Measurements from ENCODE around the gene CDKAL1. TPM values are rescaled to one million over a fixed set of nuclear protein-coding genes. Genes with fewer than 3 reads are reported as not detected.
"Not testable (repeated sequence)": the region's sequence is repeated elsewhere in the genome, so short reads cannot be mapped to it uniquely, and the experiment has no call there.

The CDKAL1 gene
- total RNA-seq, 4 donors from 2014 or later: 10.3 to 11.2 (median 10.5) TPM

GRCh38 chr6:20830576-20830975 lies 296.3 kb downstream of the CDKAL1 start:
- Histone ChIP-seq H3K27me3 (no peaks in the 10 kb centered on the region), H3K27ac (replicated peaks in 1 of 4) (no peak overlapping the region), H3K4me1 (peaks cover 0 to 4% (median 1%) of the 10 kb centered on the region in 4 donors), H3K36me3 (no peaks in the 10 kb centered on the region), H3K9me3 (no peaks in the 10 kb centered on the region), H3K4me3 (no peak overlapping the region)
- no peak for DNase-seq (ENCODE audit: extremely low spot score)
- intact Hi-C loops (cut with DNase I): no loop called here
- TF ChIP-seq EP300 (IDR thresholded peaks at IDR 0.05) (no peak), POLR2AphosphoS5 (IDR thresholded peaks at IDR 0.05) (no peak), CTCF (IDR thresholded peaks at IDR 0.05) (no peak), POLR2A (IDR thresholded peaks at IDR 0.05; ENCODE audit: low read depth) (no peak)
- WGBS: 97% methylated on average over 1 of the region's 1 CpG

GRCh38 chr6:20831251-20831650 lies 297.0 kb downstream of the CDKAL1 start:
- DNase-seq (ENCODE audit: extremely low spot score); H3K4me3 ChIP-seq; intact Hi-C loops (cut with DNase I); H3K4me1 ChIP-seq; H3K27me3 ChIP-seq; H3K9me3 ChIP-seq; H3K36me3 ChIP-seq; H3K27ac ChIP-seq (replicated peaks in 1 of 4): not testable (repeated sequence)
- WGBS: 98% methylated on average over 7 of the region's 7 CpGs

GRCh38 chr6:20833881-20834515 lies 299.7 kb downstream of the CDKAL1 start:
- no peak for DNase-seq (ENCODE audit: extremely low spot score)
- H3K9me3 ChIP-seq: no peaks in the 10 kb centered on the region
- intact Hi-C loops (cut with DNase I): no loop called here
- H3K36me3 ChIP-seq: no peaks in the 10 kb centered on the region
- WGBS: 79% methylated on average over 8 of the region's 8 CpGs
- H3K27me3 ChIP-seq: no peaks in the 10 kb centered on the region
- no peak overlapping the region for H3K27ac ChIP-seq (replicated peaks in 1 of 4)
- no peak for TF ChIP-seq POLR2AphosphoS5 (IDR thresholded peaks at IDR 0.05)
- TF ChIP-seq CTCF (IDR thresholded peaks at IDR 0.05): no peak
- no peak for TF ChIP-seq EP300 (IDR thresholded peaks at IDR 0.05)
- TF ChIP-seq POLR2A (IDR thresholded peaks at IDR 0.05; ENCODE audit: low read depth): no peak
- no peaks in the 10 kb centered on the region for H3K4me1 ChIP-seq
- no peak overlapping the region for H3K4me3 ChIP-seq

- Histone ChIP-seq H3K9me3 (no peaks in the 10 kb centered on the region), H3K4me3 (no peak overlapping the region), H3K36me3 (no peaks in the 10 kb centered on the region), H3K27me3 (no peaks in the 10 kb centered on the region), H3K4me1 (no peaks in the 10 kb centered on the region), H3K27ac (replicated peaks in 1 of 4) (no peak overlapping the region)
- no peak for DNase-seq (ENCODE audit: extremely low spot score)
- TF ChIP-seq EP300 (IDR thresholded peaks at IDR 0.05): no peak
- no peak for TF ChIP-seq POLR2AphosphoS5 (IDR thresholded peaks at IDR 0.05)
- no peak for TF ChIP-seq POLR2A (IDR thresholded peaks at IDR 0.05; ENCODE audit: low read depth)
- no peak for TF ChIP-seq CTCF (IDR thresholded peaks at IDR 0.05)
- WGBS: 98% methylated on average over 6 of the region's 6 CpGs
- intact Hi-C loops (cut with DNase I): no loop called here
Measured at GRCh38 chr6:20835315-20836010, 301.2 kb downstream of the CDKAL1 start.

- intact Hi-C loops (cut with DNase I): no loop called here
- Histone ChIP-seq H3K27me3 (no peaks in the 10 kb centered on the region), H3K9me3 (no peaks in the 10 kb centered on the region), H3K4me1 (no peaks in the 10 kb centered on the region), H3K27ac (replicated peaks in 1 of 4) (no peak overlapping the region), H3K4me3 (no peak overlapping the region), H3K36me3 (no peaks in the 10 kb centered on the region)
- WGBS: 87% methylated on average over 2 of the region's 2 CpGs
- DNase-seq (ENCODE audit: extremely low spot score): no peak
- TF ChIP-seq POLR2AphosphoS5 (IDR thresholded peaks at IDR 0.05) (no peak), EP300 (IDR thresholded peaks at IDR 0.05) (no peak), CTCF (IDR thresholded peaks at IDR 0.05) (no peak), POLR2A (IDR thresholded peaks at IDR 0.05; ENCODE audit: low read depth) (no peak)
Measured at GRCh38 chr6:20837189-20837588, 302.9 kb downstream of the CDKAL1 start.

Data from esophagus muscularis mucosa (tissue), 4 donors.